RWPE1 (cell line): ENCODE measurements around the gene IQCH.
A peak's percentile ranks its signal among the peaks of the same experiment; 100 is the strongest.
"Not testable (repeated sequence)": the region's sequence is repeated elsewhere in the genome, so short reads cannot be mapped to it uniquely, and the experiment has no call there.

Experiments used
- CTCF ChIA-PET: fragments of 350-600 bp; sonication (Branson Sonifier 250); formaldehyde crosslinking; extraction: SDS; loops from one replicate; lab custom pipeline; 2021; lab: Yijun Ruan, JAX
- POLR2A ChIA-PET: fragments of 400-600 bp; formaldehyde crosslinking; extraction: SDS; loops from one replicate; lab custom pipeline; 2020; ENCODE audit warnings: antibody characterized with exemption; ENCODE audit not compliant: low non-redundant PET; lab: Yijun Ruan, JAX
- DNase-seq: peaks from one replicate; pipeline ENCODE4 v3.0.0; 2012; ENCODE audit warnings: low spot score
- H3K27ac ChIP-seq: fragments of 450-650 bp; 2 replicates; pipeline ENCODE4 v1.5.1; 2017
- TF ChIP-seq, protein P1 (sequence below): fragments of 450-650 bp; conservative IDR thresholded peaks from 2 replicates; pipeline ENCODE4 v1.5.1; 2017; ENCODE audit warnings: low read depth, mild to moderate bottlenecking

The IQCH gene

DNA sequence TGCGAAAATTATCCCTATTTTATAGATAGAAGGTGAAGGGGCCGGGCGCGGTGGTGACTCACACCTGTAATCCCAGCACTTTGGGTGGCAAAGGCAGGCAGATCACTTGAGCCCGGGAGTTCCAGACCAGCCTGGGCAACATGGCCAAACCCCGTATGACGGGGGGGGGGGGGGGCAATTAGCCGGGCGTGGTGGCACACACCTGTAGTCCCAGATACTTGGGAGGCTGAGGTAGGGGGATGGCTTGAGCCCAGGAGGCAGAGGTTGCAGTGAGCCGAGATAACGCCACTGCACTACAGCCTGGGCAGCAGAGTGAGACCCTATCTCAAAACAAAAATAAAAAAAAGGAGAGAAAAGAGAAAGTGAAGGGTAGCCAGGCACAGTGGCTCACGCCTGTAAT, 1.5 kb upstream of the IQCH start:
- no peak for DNase-seq
- H3K27ac ChIP-seq: peak overlapping the region; percentile 93

GRCh38 chr15:67253549-67254237, 893 bp upstream of the IQCH start:
- H3K27ac ChIP-seq: peak overlapping the region; percentile 93
- peak; percentile 20 for DNase-seq
- TF ChIP-seq, protein P1, sequence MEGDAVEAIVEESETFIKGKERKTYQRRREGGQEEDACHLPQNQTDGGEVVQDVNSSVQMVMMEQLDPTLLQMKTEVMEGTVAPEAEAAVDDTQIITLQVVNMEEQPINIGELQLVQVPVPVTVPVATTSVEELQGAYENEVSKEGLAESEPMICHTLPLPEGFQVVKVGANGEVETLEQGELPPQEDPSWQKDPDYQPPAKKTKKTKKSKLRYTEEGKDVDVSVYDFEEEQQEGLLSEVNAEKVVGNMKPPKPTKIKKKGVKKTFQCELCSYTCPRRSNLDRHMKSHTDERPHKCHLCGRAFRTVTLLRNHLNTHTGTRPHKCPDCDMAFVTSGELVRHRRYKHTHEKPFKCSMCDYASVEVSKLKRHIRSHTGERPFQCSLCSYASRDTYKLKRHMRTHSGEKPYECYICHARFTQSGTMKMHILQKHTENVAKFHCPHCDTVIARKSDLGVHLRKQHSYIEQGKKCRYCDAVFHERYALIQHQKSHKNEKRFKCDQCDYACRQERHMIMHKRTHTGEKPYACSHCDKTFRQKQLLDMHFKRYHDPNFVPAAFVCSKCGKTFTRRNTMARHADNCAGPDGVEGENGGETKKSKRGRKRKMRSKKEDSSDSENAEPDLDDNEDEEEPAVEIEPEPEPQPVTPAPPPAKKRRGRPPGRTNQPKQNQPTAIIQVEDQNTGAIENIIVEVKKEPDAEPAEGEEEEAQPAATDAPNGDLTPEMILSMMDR: no peak
- CTCF ChIA-PET: interaction anchor here (0.6 to 1.0 kb wide), 2 partner anchors 9 to 307 kb away, joined by 3 to 8 read pairs; no protein-coding TSS in a partner anchor
- POLR2A ChIA-PET: interaction anchor here (0.6 kb wide), 1 partner anchor 28 kb away, joined by 3 read pairs; no protein-coding TSS in a partner anchor

More for the DNA sequence above, 1.5 kb upstream of the IQCH start:
- POLR2A ChIA-PET: no interaction called here
- TF ChIP-seq, protein P1: no peak
- CTCF ChIA-PET: no interaction called here

GRCh38 chr15:67256051-67256450, 1.5 kb downstream of the IQCH start:
- TF ChIP-seq, protein P1: no peak
- ChIA-PET POLR2A (no interaction called here), CTCF (interaction anchor here (0.6 kb wide), 1 partner anchor 149 kb away, joined by 7 read pairs; no protein-coding TSS in a partner anchor)
- H3K27ac ChIP-seq: no peak overlapping the region
- no peak for DNase-seq

GRCh38 chr15:67258412-67258811, 3.8 kb downstream of the IQCH start:
- CTCF ChIA-PET, POLR2A ChIA-PET: not testable (repeated sequence)

DNA sequence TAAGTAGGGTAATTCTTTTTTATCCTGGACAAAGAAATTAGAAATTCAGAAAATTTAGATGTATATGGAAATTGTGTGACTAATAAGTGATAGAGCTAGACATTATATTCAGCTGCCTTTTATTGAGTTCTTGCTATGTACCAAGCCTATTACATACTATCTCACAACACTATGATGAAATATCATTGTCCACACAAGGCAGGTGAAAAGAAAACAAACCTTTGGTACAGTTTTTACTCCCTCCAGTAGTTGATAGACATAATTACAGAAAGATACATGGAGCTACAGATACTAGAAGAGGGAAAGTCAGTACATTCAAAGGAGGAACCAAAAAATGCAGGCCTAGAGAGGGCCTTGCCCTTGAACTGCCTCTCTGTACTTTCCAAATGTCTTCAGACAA, 4.8 kb downstream of the IQCH start:
- TF ChIP-seq, protein P1: no peak
- ChIA-PET POLR2A (no interaction called here), CTCF (interaction anchor here (0.5 kb wide), 1 partner anchor 30 kb away, joined by 3 read pairs; no protein-coding TSS in a partner anchor)
- DNase-seq: no peak
- H3K27ac ChIP-seq: no peak overlapping the region

More at GRCh38 chr15:67258412-67258811, 3.8 kb downstream of the IQCH start:
- DNase-seq, H3K27ac ChIP-seq: not testable (repeated sequence)

- POLR2A ChIA-PET: no interaction called here
- TF ChIP-seq, protein P1: no peak
- no peak overlapping the region for H3K27ac ChIP-seq
- DNase-seq: no peak
- CTCF ChIA-PET: interaction anchor here (0.5 kb wide), 1 partner anchor 30 kb away, joined by 3 read pairs; no protein-coding TSS in a partner anchor
Observed at GRCh38 chr15:67259806-67260205, 5.2 kb downstream of the IQCH start.

DNA sequence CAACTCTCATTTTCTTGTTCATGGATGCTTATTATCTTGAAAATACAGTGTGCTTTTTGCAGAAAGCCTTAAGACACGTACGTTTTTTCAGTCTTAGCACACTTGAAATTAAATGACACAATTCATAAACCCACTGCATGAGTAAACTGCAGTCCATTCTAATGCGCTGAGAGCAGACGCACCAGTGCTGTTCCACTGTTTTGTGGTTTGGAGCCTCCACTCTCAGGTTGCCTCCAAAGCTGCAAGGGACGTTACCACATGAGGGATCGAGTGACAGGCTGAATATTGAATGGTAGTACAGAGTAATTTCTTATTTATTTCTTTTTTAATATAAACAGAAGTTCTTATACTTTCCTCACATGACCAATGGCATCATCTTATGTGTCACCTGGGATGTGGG, 12.3 kb downstream of the IQCH start:
- TF ChIP-seq, protein P1: no peak
- DNase-seq: no peak
- ChIA-PET CTCF (no interaction called here), POLR2A (no interaction called here)
- H3K27ac ChIP-seq: no peak overlapping the region
